Keratinocyte (primary cell): Measurements from ENCODE around the gene TNS3. TPM values are rescaled to one million over a fixed set of nuclear protein-coding genes. Genes with fewer than 3 reads are reported as not detected.

Source experiments
- DNase-seq: peaks from one replicate; pipeline ENCODE4 v3.0.0-alpha.2; 2011; ENCODE audit warnings: low read depth, missing footprints, low spot score
- FAIRE-seq: peaks from 2 replicates; lab custom pipeline; 2011; peaks lifted over from hg19 to GRCh38; lab: Jason Lieb, UNC
- H2AFZ ChIP-seq: 2 replicates; pipeline ENCODE4 v1.6.0; 2012; ENCODE audit warnings: low read length, control low read depth, inconsistent platforms; ENCODE audit not compliant: control insufficient read depth
- H3K27ac ChIP-seq: 2 replicates; pipeline ENCODE4 v1.5.1; 2011; ENCODE audit warnings: low read length; ENCODE audit not compliant: control insufficient read depth, insufficient read depth
- H3K27me3 ChIP-seq: 3 replicates; pipeline ENCODE4 v1.6.0; 2011; ENCODE audit warnings: low read length; ENCODE audit not compliant: control insufficient read depth, insufficient read depth; ENCODE audit errors: extremely low read depth
- H3K36me3 ChIP-seq, 2 experiments: 2 replicates in 1 of 2; 3 replicates in 1 of 2; pipeline ENCODE4 v1.5.1; 2011; ENCODE audit warnings: low read length in 2 of 2, mild to moderate bottlenecking in 1 of 2; ENCODE audit not compliant: control insufficient read depth in 2 of 2, insufficient read depth in 2 of 2; ENCODE audit errors: extremely low read depth in 1 of 2
- H3K4me1 ChIP-seq: 3 replicates; pipeline ENCODE4 v1.5.1; 2011; ENCODE audit warnings: low read length; ENCODE audit not compliant: control insufficient read depth, insufficient read depth; ENCODE audit errors: extremely low read depth
- H3K4me2 ChIP-seq: 3 replicates; pipeline ENCODE4 v1.6.0; 2011; ENCODE audit warnings: low read depth, low read length; ENCODE audit not compliant: control insufficient read depth, insufficient read depth; ENCODE audit errors: extremely low read depth
- H3K4me3 ChIP-seq, 3 experiments: fragments of 200-600 bp in 1 of 3; sonication (generic) in 1 of 3; 2 replicates in 2 of 3; 3 replicates in 1 of 3; pipeline ENCODE4 v1.5.1; 2011 to 2016; ENCODE audit warnings: low read length in 3 of 3, mild to moderate bottlenecking in 3 of 3, control low read depth in 2 of 3, inconsistent platforms in 1 of 3, low read depth in 1 of 3, mixed read lengths in 1 of 3, mixed run types in 1 of 3, moderate library complexity in 1 of 3; ENCODE audit not compliant: control insufficient read depth in 2 of 3, insufficient read depth in 2 of 3; ENCODE audit errors: extremely low read depth in 1 of 3
- H3K79me2 ChIP-seq: 2 replicates; pipeline ENCODE4 v1.6.0; 2012; ENCODE audit warnings: low read length; ENCODE audit not compliant: control insufficient read depth, insufficient read depth
- H3K9ac ChIP-seq: 3 replicates; pipeline ENCODE4 v1.6.0; 2011; ENCODE audit warnings: low read length; ENCODE audit not compliant: control insufficient read depth, insufficient read depth; ENCODE audit errors: extremely low read depth
- H3K9me1 ChIP-seq: 3 replicates; pipeline ENCODE4 v1.6.0; 2011; ENCODE audit warnings: low read length; ENCODE audit not compliant: control insufficient read depth, insufficient read depth; ENCODE audit errors: extremely low read depth
- H3K9me3 ChIP-seq: 2 replicates; pipeline ENCODE4 v1.5.1; 2012; ENCODE audit warnings: low read depth, low read length; ENCODE audit not compliant: control insufficient read depth
- H4K20me1 ChIP-seq: 3 replicates; pipeline ENCODE4 v1.6.0; 2011; ENCODE audit warnings: low read length; ENCODE audit not compliant: control insufficient read depth, insufficient read depth; ENCODE audit errors: extremely low read depth
- EZH2 ChIP-seq: IDR thresholded peaks from one replicate; pipeline ENCODE4 v1.6.1; 2012; ENCODE audit warnings: inconsistent platforms, mild to moderate bottlenecking, low read length, moderate library complexity
- dilution Hi-C: fragments of 300-500 bp; cut with MboI; formaldehyde crosslinking; loops from one replicate; pipeline ENCODE4 v1.7.0; 2020; ENCODE audit warnings: low sequenced_read_pairs; ENCODE audit not compliant: extremely low pct_ligation_motif_present
- polyA plus RNA-seq, 5 experiments: library from polyadenylated mRNA; depleted of rRNA in 3 of 5; stranded (reverse) in 3 of 5; stranded (forward) in 1 of 5; unstranded in 1 of 5; fragments of >200 nt; gene quantifications; 1 replicate in 1 of 5; 2 replicates in 3 of 5; 3 replicates in 1 of 5; pipeline versions ENCODE4 v1.2.1 to v1.2.3, GENCODE V29; 2011 to 2012; ENCODE audit warnings: missing spikeins in 2 of 5, low read depth in 1 of 5, low replicate concordance in 1 of 5
- TF ChIP-seq, protein P1 (sequence below), 3 experiments: IDR thresholded peaks in 1 of 3; conservative IDR thresholded peaks in 1 of 3; optimal IDR thresholded peaks in 1 of 3; 2 replicates in 2 of 3; 3 replicates in 1 of 3; pipeline versions ENCODE3 to v1.5.1; 2011; ENCODE audit warnings: low read length in 3 of 3, mild to moderate bottlenecking in 3 of 3, moderate library complexity in 2 of 3, control low read depth in 1 of 3, inconsistent platforms in 1 of 3; ENCODE audit not compliant: insufficient read depth in 2 of 3; ENCODE audit errors: extremely low read depth in 1 of 3

TNS3 gene
- polyA plus RNA-seq, 1 donor (not counting 4 experiments of a cell fraction or from before 2014, with no cell fraction given), result 3.9 TPM

DNA sequence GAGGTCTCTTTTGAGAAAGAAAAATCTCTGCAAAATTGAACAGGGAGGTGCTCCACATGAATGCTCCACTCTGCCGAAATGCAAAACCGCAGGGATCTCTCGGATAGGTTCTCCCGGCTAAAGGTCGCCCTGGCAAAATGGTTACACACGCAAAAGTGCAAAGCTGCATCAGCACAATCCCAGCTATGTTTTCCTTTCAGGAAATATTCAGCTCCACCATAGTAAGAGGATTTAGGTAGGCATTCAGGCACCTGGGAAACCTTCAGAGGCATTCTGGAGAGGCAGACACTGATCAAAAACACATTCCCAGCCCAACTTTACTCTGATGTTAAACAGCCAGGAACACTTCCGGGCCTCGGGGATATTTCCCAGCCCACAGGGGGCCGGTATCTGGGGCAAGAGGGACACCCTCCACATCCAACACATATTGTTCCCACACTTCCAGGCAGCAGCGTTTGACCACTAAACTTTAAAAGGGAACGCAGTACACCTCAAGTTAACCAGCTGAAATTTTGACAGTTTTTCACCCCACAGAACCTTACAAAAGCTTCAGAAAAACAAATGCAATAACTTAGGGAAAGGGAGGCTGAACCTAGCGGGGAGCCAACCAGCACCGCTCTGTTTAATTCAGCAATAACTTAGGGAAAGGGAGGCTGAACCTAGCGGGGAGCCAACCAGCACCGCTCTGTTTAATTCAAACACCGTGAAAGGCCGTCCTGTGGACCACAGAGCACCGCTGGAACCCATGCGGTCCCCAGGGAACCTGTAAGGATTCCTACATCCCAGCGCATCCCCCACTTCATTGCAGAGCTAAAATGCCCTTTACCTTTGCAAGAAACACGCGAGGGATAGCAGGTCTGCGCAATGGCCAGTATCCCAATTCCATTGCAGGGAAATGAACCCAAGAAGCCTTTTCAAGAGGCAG, 45.9 kb downstream of the TNS3 start:
- DNase-seq, result no peak
- peaks cover 32% of the 10 kb centered on the region for H3K4me1 ChIP-seq
- no peaks in the 10 kb centered on the region for H3K79me2 ChIP-seq
- dilution Hi-C loops, result loop anchor here (10.0 to 25.0 kb wide), 2 partner anchors 51 to 99 kb away; no protein-coding TSS in a partner anchor
- H3K9me1 ChIP-seq, result no peaks in the 10 kb centered on the region
- H2AFZ ChIP-seq, result peak overlapping the region; percentile 40
- no peak overlapping the region for H3K27ac ChIP-seq
- H3K27me3 ChIP-seq, result peaks cover 21% of the 10 kb centered on the region
- no peaks in the 10 kb centered on the region for H3K9me3 ChIP-seq
- peak; percentile 66 for FAIRE-seq
- H3K36me3 ChIP-seq, result no peaks in the 10 kb centered on the region
- H3K4me2 ChIP-seq, result peak overlapping the region; percentile 67
- no peaks in the 10 kb centered on the region for H4K20me1 ChIP-seq
- TF ChIP-seq EZH2, result no peak
- TF ChIP-seq, protein P1, sequence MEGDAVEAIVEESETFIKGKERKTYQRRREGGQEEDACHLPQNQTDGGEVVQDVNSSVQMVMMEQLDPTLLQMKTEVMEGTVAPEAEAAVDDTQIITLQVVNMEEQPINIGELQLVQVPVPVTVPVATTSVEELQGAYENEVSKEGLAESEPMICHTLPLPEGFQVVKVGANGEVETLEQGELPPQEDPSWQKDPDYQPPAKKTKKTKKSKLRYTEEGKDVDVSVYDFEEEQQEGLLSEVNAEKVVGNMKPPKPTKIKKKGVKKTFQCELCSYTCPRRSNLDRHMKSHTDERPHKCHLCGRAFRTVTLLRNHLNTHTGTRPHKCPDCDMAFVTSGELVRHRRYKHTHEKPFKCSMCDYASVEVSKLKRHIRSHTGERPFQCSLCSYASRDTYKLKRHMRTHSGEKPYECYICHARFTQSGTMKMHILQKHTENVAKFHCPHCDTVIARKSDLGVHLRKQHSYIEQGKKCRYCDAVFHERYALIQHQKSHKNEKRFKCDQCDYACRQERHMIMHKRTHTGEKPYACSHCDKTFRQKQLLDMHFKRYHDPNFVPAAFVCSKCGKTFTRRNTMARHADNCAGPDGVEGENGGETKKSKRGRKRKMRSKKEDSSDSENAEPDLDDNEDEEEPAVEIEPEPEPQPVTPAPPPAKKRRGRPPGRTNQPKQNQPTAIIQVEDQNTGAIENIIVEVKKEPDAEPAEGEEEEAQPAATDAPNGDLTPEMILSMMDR (optimal IDR thresholded peaks at IDR 0.05 in 1 of 3, IDR thresholded peaks at IDR 0.05 in 1 of 3, conservative IDR thresholded peaks at IDR 0.05 in 1 of 3; ENCODE audit: extremely low read depth in 1 of 3, insufficient read depth in 2 of 3, low read length in 3 of 3), result no peak
- no peak overlapping the region for H3K4me3 ChIP-seq
- no peak overlapping the region for H3K9ac ChIP-seq

DNA sequence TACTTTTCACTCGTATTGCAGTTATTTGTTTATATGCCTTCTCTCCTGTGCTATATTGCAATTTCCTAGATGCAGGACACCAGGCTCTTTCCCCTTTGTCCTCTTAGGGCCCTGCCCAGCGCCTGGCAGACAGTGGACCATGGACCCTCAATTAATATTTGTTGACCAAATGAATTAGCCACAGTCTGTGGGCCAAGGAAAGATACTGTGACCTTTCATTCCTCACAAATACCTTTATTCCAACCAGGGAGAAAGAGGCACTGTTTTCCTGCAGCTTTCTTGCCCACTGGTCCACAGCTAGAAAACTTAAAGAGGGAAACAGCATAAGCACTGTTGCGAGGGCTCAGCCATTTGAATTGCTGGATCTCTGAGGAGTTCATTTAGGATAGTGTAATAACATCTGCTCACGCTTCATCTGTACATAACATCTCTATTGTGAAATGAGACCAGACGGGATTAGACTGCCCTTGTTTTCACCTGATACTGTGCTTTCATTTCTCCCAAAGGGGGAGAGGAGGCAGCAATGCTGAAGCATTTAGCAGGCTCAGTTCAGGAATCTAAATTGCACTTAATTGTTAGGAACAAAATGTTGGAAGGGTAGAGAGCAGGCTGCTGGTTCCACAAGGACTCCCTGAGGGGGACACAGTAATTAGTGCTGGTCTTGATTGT, 46.7 kb downstream of the TNS3 start:
- H3K79me2 ChIP-seq, result no peaks in the 10 kb centered on the region
- peak; percentile 39 for FAIRE-seq

More for the DNA sequence above, 46.7 kb downstream of the TNS3 start:
- no peak for DNase-seq
- no peak overlapping the region for H3K4me3 ChIP-seq
- no peaks in the 10 kb centered on the region for H3K36me3 ChIP-seq
- peaks cover 15% of the 10 kb centered on the region for H3K27me3 ChIP-seq
- H4K20me1 ChIP-seq, result no peaks in the 10 kb centered on the region
- H3K4me1 ChIP-seq, result peaks cover 32% of the 10 kb centered on the region
- no peak overlapping the region for H3K9ac ChIP-seq
- H2AFZ ChIP-seq, result peak overlapping the region; percentile 26
- dilution Hi-C loops, result loop anchor here (10.0 to 25.0 kb wide), 2 partner anchors 50 to 98 kb away; no protein-coding TSS in a partner anchor
- H3K9me1 ChIP-seq, result no peaks in the 10 kb centered on the region
- peak overlapping the region; percentile 67 for H3K4me2 ChIP-seq
- TF ChIP-seq, protein P1 (optimal IDR thresholded peaks at IDR 0.05 in 1 of 3, IDR thresholded peaks at IDR 0.05 in 1 of 3, conservative IDR thresholded peaks at IDR 0.05 in 1 of 3; ENCODE audit: extremely low read depth in 1 of 3, insufficient read depth in 2 of 3, low read length in 3 of 3), result no peak
- TF ChIP-seq EZH2, result no peak
- peak overlapping the region; percentile 19 for H3K27ac ChIP-seq
- H3K9me3 ChIP-seq, result no peaks in the 10 kb centered on the region
